NCI-H2196 (cell line): ENCODE measurements around the gene MLANA.
A peak's percentile ranks its signal among the peaks of the same experiment; 100 is the strongest.
"Not testable (repeated sequence)": the region's sequence is repeated elsewhere in the genome, so short reads cannot be mapped to it uniquely, and the experiment has no call there.

ENCODE experiments used
- DNase-seq: peaks from one replicate; lab custom pipeline; 2025; ENCODE audit not compliant: unreplicated experiment; lab: John Stamatoyannopoulos, UW

The MLANA gene

DNA sequence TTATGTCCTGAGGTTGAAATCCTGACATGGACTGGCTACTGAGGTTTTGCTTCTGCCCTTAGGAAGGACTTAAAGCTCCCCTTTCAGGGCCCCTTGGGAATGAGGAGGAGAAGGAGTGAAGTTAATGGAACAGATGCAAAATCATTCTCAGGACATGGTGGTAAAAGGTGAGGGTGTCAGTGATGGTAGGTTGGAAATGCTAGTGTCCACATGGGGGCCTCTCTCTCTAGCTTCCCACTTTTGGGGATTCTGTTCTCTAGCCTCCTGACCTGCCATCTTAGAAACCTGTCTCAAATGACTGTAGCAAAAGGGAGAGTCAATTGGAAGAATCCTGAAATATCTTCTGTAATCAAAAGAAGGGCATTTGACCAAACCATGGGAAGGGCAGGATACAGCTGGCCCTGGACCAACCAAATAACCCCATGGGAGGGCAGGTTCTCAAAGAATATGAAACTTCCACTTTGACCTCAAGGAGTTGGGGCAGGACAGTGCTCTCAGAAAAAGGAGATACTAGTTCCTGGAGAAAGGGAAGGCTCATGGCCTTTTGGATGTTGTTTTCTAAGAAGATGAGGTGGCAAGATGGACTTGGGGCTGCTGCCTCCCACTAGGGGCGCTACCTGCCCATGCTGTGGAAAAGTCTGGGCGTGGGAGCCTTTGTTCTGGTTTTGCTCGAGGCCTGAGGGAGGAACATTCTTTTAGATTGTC lies 21.2 kb upstream of the MLANA start:
- DNase-seq, result no peak

DNA sequence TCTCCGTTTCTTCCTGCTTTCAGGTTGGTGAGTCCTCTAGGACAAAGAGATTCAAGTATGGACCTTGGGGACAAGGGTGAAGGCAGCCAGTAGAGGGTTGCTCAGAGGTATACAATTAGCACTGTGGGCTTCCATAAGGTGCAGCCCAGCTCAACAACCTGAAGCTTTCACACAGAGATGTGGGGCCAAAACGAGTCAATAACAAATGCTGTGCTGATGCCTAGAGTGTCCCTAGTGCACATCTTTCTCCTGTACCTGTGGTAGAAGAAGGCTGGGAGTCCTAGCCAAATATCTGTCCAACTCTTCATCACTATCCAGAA lies 20.7 kb upstream of the MLANA start:
- DNase-seq, result no peak

- peak; percentile 68 for DNase-seq
Observed at GRCh38 chr9:5870691-5871090, 20.0 kb upstream of the MLANA start.

DNA sequence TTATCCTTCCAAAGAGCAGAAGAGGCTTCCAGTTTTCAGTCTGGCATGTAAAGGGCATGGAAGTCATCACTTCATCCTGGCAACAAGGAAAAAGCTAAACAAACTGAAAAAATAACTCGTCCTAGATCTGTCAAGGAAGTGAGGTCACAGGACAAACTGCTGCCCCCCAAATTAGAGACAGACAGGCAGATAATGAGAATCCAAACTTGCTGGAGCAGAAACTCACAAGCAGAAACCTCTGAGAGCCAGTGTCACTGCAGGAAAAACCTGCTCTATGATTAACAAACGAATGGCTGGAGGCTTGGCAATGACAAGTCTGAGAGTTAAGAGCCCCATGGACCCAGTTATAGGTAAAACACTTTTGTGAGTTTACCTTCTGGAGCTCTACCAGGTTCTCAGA lies 18.9 kb upstream of the MLANA start:
- no peak for DNase-seq

DNA sequence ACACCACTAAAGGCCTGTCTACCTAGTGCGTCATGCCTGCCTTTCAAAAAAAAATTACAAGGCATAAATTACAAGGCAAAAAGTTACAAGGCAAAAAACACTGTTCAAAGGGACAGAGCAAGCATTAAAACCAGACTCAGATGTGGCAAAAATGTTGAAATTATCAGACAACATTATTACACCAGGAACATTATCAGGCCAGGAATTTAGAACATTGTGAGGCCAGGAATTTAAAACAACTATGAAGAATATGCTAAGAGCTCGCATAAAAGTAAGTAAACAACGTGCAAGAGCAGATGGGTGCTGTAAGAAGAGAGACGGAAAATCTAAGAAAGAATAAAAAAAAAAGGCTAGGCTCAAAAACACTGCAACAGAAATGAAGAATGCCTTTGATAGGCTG lies 18.2 kb upstream of the MLANA start:
- DNase-seq, result no peak

- DNase-seq, result no peak
Observed at GRCh38 chr9:5873439-5873838, 17.2 kb upstream of the MLANA start.

GRCh38 chr9:5874048-5874447 lies 16.6 kb upstream of the MLANA start:
- no peak for DNase-seq

DNA sequence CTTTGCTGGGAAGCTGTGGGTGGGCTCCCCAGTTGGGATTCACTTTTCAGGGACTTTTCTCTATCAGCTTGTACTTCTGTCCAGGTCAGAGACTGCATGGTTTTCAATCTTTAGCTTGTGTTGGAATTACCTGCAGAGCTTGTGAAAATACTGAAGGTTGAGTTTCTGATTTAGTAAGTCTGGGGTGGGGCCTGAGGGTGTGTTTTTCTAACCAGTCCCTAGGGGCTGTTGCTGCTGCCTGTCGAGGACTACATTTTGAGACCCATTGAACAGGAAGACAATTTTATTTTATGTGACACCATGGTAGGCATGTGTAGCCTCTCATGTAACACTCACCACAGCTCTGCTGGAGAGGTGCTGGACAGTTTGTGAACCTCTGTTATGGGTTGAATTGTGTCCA lies 14.7 kb upstream of the MLANA start:
- no peak for DNase-seq

- DNase-seq, result no peak
Observed at GRCh38 chr9:5876711-5877110, 14.0 kb upstream of the MLANA start.

GRCh38 chr9:5879419-5880181 lies 11.1 kb upstream of the MLANA start:
- peak; percentile 32 for DNase-seq

DNA sequence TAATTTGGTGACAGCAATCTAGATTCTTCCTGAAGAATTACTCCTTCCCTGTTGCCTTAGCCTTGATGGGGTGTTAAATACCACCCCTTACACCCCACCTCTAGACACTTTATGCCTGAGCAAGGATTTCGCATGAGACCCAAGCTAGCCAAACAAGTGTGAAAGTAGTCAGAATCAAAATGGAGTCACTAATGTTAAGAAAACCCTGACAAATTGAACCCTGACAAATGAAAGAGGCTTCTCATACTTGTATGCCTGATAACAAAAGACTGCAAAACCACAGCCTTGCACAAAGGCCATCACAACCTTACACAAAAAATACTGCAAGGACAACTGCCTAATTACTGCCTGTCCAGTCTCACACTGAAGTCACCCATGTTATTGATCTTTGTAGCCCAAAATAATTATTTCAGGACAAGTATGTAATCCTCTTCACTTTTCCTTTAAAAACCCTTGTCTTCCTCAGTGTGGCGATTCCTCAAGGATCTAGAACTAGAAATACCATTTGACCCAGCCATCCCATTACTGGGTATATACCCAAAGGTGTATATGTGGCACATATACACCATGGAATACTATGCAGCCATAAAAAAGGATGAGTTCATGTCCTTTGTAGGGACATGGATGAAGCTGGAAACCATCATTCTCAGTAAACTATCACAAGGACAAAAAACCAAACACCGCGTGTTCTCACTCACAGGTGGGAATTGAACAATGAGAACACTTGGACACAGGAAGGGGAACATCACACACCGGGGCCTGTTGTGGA lies 8.3 kb upstream of the MLANA start:
- not testable (repeated sequence) for DNase-seq

GRCh38 chr9:5884191-5884590 lies 6.5 kb upstream of the MLANA start:
- DNase-seq, result no peak

GRCh38 chr9:5886114-5886939 lies 4.4 kb upstream of the MLANA start:
- DNase-seq, result peak; percentile 98

GRCh38 chr9:5892456-5893133 lies 1.9 kb downstream of the MLANA start:
- DNase-seq, result no peak

GRCh38 chr9:5893134-5893505 lies 2.4 kb downstream of the MLANA start:
- DNase-seq, result no peak

DNA sequence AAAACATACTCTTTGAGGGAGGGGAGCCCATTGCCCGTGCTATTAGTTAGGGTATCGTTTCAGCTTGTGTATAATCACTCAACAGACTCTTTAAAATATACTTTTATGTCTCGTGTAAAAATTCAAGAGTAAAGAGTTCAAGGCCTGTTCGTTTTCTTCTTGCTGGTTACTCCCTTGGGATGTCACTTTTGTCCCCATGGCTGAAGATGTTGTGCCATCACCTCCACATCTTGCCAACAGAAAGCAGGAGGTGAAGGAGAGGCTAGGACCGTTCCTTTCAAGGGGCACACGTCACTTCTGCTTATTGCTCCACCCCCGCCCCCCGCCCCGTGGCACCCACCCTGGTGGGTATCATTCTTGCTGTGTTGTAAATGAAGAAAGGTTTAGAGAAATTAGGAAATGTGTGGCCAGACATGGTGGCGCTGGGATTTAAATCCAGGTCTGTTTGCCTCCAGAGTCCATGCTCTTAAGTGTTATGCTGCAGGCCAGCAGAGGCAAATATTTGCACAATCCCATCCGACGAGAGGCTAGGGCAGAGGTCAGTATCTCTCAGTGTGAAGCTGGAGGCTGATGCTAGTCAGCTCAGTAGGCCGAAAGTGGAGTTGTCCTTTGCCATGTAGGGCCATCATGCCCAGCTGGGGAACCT lies 3.0 kb downstream of the MLANA start:
- no peak for DNase-seq

DNA sequence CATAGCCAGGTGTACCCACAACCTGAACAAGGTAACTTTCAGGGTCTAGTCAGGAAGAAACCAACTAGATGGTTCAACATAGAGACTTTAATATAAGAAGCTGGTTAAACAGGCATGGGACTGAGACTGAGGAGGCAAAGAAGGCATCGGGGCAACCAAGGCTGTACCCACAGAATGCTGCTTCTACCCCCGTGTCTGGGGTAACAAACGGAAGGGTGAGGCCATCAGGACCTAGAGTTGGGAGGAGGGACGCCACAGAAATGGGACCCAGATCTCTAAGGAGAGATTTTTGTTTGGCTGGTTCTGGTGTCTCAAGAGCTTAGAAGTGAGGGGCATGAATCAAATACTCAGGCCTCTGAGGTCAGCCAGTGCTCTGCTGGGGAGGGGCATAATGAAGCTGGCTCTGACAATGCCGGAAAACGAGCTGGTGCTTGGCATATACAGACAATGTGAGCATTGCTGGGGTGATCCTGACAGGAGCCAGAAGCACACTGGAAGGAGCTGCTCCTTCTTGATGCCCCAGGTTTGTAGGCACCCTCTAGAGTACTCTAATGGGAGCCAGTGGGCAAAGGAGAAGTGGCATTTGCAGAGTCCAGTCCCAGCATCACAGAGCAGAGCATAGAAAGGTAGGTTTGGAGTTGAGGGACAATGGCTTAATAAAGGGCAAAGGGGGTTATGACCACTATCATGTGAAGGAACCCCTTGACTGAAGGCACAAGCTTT lies 3.7 kb downstream of the MLANA start:
- DNase-seq, result no peak

DNA sequence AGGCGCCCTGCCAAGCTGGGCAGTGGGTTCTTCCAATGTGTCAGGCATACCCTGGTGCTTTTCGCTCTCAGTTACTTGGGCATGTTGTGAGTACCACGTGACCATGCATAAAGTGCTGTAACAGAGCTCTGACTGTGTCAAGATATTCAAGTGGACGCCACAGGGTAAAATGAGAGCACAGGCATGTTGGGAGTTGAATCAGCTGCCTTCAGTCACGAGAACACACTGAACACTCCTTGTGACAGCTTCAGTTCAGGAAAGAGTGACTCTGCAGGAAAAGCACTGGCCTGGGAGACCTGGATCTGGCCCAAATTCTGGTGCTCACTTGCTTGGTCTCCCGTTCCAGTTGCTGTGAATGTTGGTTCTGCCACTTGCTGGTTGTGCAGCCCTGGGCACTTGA lies 5.1 kb downstream of the MLANA start:
- no peak for DNase-seq

DNA sequence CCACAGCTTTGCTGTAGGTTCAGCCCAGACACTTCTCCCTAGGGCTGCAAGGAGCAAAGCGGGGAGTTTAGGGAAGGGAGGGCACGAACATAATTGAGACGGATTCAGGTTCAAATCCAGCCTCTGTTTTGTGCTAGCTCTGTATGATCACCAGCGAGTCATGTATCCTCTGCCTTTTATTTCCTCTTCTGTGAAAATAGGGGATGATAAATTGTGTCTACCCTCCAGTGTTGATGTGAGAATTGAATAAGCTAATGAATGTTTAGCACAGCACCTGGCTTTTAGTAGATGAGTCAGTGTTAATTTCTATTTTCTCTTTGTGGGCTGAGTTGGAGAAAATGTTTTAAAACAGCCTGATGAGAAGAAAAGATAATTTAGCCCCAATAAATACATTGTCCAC lies 6.2 kb downstream of the MLANA start:
- DNase-seq, result no peak

DNA sequence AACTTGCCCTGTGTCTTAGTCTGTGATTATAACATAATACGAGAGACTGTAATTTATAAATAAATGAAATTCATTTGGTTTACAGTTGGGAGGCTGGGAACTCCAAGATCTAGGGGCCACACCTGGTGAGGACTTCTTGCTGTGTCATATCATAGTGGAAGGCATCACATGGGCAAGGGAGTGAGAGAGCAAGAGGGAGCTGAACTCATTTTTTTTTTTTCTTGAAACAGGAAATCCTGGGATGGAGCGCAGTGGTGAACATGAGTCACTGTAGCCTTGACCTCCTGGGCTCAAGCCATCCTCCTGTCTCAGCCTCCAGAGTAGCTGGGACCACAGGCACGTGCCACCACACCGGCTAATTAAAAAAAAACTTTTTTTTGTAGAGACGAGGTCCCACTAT lies 7.2 kb downstream of the MLANA start:
- DNase-seq, result no peak
